ENCODE results near the gene TTC3.

GRCh38 chr21:37210799-37211198 is 137.7 kb downstream of the TTC3 start:
- TF ChIP-seq CTCF (IDR thresholded peaks at IDR 0.05 in 2 of 3, conservative IDR thresholded peaks at IDR 0.05 in 1 of 3; ENCODE audit: borderline replicate concordance in 1 of 3, insufficient read depth in 1 of 3, low read depth in 2 of 3, low read length in 2 of 3) (no peak), EGR1 (IDR thresholded peaks at IDR 0.05; ENCODE audit: low read depth) (no peak), EZH2 (IDR thresholded peaks at IDR 0.05) (no peak), TCF7L2 (IDR thresholded peaks at IDR 0.05; ENCODE audit: borderline replicate concordance, extremely low read depth, insufficient read depth, insufficient read length) (no peak), POLR2A (IDR thresholded peaks at IDR 0.05; ENCODE audit: borderline replicate concordance, extremely low read depth, insufficient read depth, insufficient read length) (no peak), POLR2AphosphoS5 (IDR thresholded peaks at IDR 0.05; ENCODE audit: low read depth, low read length) (no peak), MAX (IDR thresholded peaks at IDR 0.05) (no peak), REST (IDR thresholded peaks at IDR 0.05; ENCODE audit: low read depth) (no peak), CEBPB (IDR thresholded peaks at IDR 0.05; ENCODE audit: low read depth) (no peak), FOSL1 (IDR thresholded peaks at IDR 0.05; ENCODE audit: low read depth) (no peak), ELF1 (IDR thresholded peaks at IDR 0.05; ENCODE audit: borderline replicate concordance, low read depth) (no peak), ATF3 (IDR thresholded peaks at IDR 0.05) (no peak), RAD21 (IDR thresholded peaks at IDR 0.05; ENCODE audit: low read depth) (no peak), EZH2phosphoT487 (IDR thresholded peaks at IDR 0.05; ENCODE audit: borderline replicate concordance) (no peak)

Data from HCT116 (cell line).